ENCODE results near the gene RPS6KA1. TPM values are rescaled to one million over a fixed set of nuclear protein-coding genes. Genes with fewer than 3 reads are reported as not detected.

RPS6KA1 gene
- total and polyA plus RNA-seq, 8 donors, result 13.6 to 32.2 (median 18.4) TPM

- Histone ChIP-seq H3K36me3 (peaks cover 3 to 46% (median 6%) of the 10 kb centered on the region in 3 donors), H3K4me3 (no peak overlapping the region), H3K27me3 (no peaks in the 10 kb centered on the region), H3K27ac (no peak overlapping the region), H3K4me1 (no peaks in the 10 kb centered on the region), H3K9me3 (no peaks in the 10 kb centered on the region)
- FAIRE-seq, result no peak
- TF ChIP-seq CTCF (IDR thresholded peaks at IDR 0.05), result no peak
- intact Hi-C loops (cut with DNase I), result no loop called here
- no peak for DNase-seq
- ATAC-seq, result no peak
- WGBS, 2 donors, result 85 to 89% methylated on average over 11 of the region's 11 CpGs
These were observed 26.0 kb downstream of the RPS6KA1 start for GRCh38 chr1:26555550-26555981.

GRCh38 chr1:26556111-26556510 is 26.6 kb downstream of the RPS6KA1 start:
- no peak for TF ChIP-seq CTCF (IDR thresholded peaks at IDR 0.05)
- intact Hi-C loops (cut with DNase I), result no loop called here
- no peak for ATAC-seq
- 61 to 75% methylated on average over 2 of the region's 2 CpGs for WGBS, 2 donors
- H3K9me3 ChIP-seq, result no peaks in the 10 kb centered on the region
- H3K4me3 ChIP-seq, result no peak overlapping the region
- H3K27ac ChIP-seq, result no peak overlapping the region
- H3K36me3 ChIP-seq, result peaks cover 3 to 52% (median 7%) of the 10 kb centered on the region in 3 donors
- H3K4me1 ChIP-seq, result no peaks in the 10 kb centered on the region
- H3K27me3 ChIP-seq, result no peaks in the 10 kb centered on the region
- DNase-seq, result no peak
- no peak for FAIRE-seq

- H3K4me3 ChIP-seq, result no peak overlapping the region
- no peak overlapping the region for H3K27ac ChIP-seq
- 94 to 96% methylated on average over 14 of the region's 14 CpGs for WGBS, 2 donors
- intact Hi-C loops (cut with DNase I), result no loop called here
- H3K4me1 ChIP-seq, result no peaks in the 10 kb centered on the region
- DNase-seq, result no peak
- no peak for TF ChIP-seq CTCF (IDR thresholded peaks at IDR 0.05)
- no peaks in the 10 kb centered on the region for H3K9me3 ChIP-seq
- ATAC-seq, result no peak
- no peak for FAIRE-seq
- peaks cover 3 to 51% (median 7%) of the 10 kb centered on the region in 3 donors for H3K36me3 ChIP-seq
- no peaks in the 10 kb centered on the region for H3K27me3 ChIP-seq
These were observed 27.4 kb downstream of the RPS6KA1 start for GRCh38 chr1:26557008-26557407.

GRCh38 chr1:26558685-26559048 is 29.1 kb downstream of the RPS6KA1 start:
- Histone ChIP-seq H3K27me3 (no peaks in the 10 kb centered on the region), H3K36me3 (peaks cover 3 to 42% (median 3%) of the 10 kb centered on the region in 3 donors), H3K4me3 (no peak overlapping the region), H3K9me3 (no peaks in the 10 kb centered on the region), H3K4me1 (no peaks in the 10 kb centered on the region), H3K27ac (no peak overlapping the region)
- intact Hi-C loops (cut with DNase I), result no loop called here
- WGBS, 2 donors, result 84% methylated on average over 13 of the region's 13 CpGs
- ATAC-seq, result no peak
- DNase-seq, result no peak
- FAIRE-seq, result no peak
- TF ChIP-seq CTCF (IDR thresholded peaks at IDR 0.05), result no peak

GRCh38 chr1:26560403-26560780 is 30.8 kb downstream of the RPS6KA1 start:
- H3K36me3 ChIP-seq, result peaks cover 3 to 26% (median 3%) of the 10 kb centered on the region in 3 donors

More at GRCh38 chr1:26560403-26560780, 30.8 kb downstream of the RPS6KA1 start:
- intact Hi-C loops (cut with DNase I), result no loop called here
- DNase-seq, result no peak
- Histone ChIP-seq H3K4me3 (no peak overlapping the region), H3K27me3 (no peaks in the 10 kb centered on the region), H3K27ac (no peak overlapping the region), H3K9me3 (no peaks in the 10 kb centered on the region), H3K4me1 (no peaks in the 10 kb centered on the region)
- TF ChIP-seq CTCF (IDR thresholded peaks at IDR 0.05), result no peak
- ATAC-seq, result no peak
- FAIRE-seq, result no peak
- 91 to 96% methylated on average over 3 of the region's 3 CpGs for WGBS, 2 donors

Measured in pancreas (tissue), 10 donors.